Uterus (tissue), 4 donors: ENCODE measurements around the gene UNC13D. TPM values are rescaled to one million over a fixed set of nuclear protein-coding genes. Genes with fewer than 3 reads are reported as not detected.

Experiments used
- DNase-seq, 2 donors: peaks; one replicate each; pipeline ENCODE4 v3.0.0-alpha.2; 2019 to 2020
- H3K27ac ChIP-seq, 2 donors: fragments of 200-600 bp; sonication (generic); 1 replicate in 1 of 2; 2 replicates in 1 of 2; pipeline ENCODE4 v1.5.1; 2016 to 2018
- H3K27me3 ChIP-seq, 2 donors: fragments of 200-600 bp; sonication (generic); one replicate each; pipeline ENCODE4 v1.5.1; 2018 to 2019; ENCODE audit warnings: control low read depth in 1 of 2
- H3K36me3 ChIP-seq, 2 donors: fragments of 200-600 bp; sonication (generic); one replicate each; pipeline ENCODE4 v1.5.1; 2019; ENCODE audit warnings: control low read depth in 1 of 2
- H3K4me1 ChIP-seq, 2 donors: fragments of 200-600 bp; sonication (generic); one replicate each; pipeline ENCODE4 v1.5.1; 2018 to 2019; ENCODE audit warnings: control low read depth in 1 of 2
- H3K4me3 ChIP-seq, 2 donors: fragments of 200-600 bp; sonication (generic); 1 replicate in 1 of 2; 2 replicates in 1 of 2; pipeline ENCODE4 v1.5.1; 2018 to 2019; ENCODE audit warnings: mild to moderate bottlenecking in 1 of 2
- H3K9me3 ChIP-seq, 2 donors: fragments of 200-600 bp; sonication (generic); one replicate each; pipeline ENCODE4 v1.5.1; 2019; ENCODE audit warnings: control low read depth in 1 of 2
- CTCF ChIP-seq, 4 experiments: fragments of 200-600 bp in 2 of 4; fragments of 450-650 bp in 2 of 4; sonication (generic) in 2 of 4; IDR thresholded peaks; one replicate each; pipeline ENCODE4 v1.5.1; 2016 to 2019; ENCODE audit warnings: antibody characterized with exemption in 4 of 4, mild to moderate bottlenecking in 2 of 4, moderate library complexity in 1 of 4
- POLR2A ChIP-seq, 2 donors: fragments of 450-650 bp; IDR thresholded peaks; one replicate each; pipeline ENCODE4 v1.6.1; 2016; ENCODE audit warnings: antibody characterized with exemption in 2 of 2, mild to moderate bottlenecking in 1 of 2, moderate library complexity in 1 of 2
- intact Hi-C: fragments of 100-400 bp; cut with DNase I; formaldehyde crosslinking; loops from one replicate; pipeline ENCODE4 v1.15.1; 2023; ENCODE audit warnings: low total_unique reads
- total RNA-seq, 4 donors: library from RNA; depleted of rRNA in 3 of 4; stranded (reverse); fragments of >200 nt in 3 of 4; gene quantifications; one replicate each; pipeline versions ENCODE4 v1.1.0 to v1.2.4, GENCODE V29; 2014 to 2023
- donor health status: DM: yes; HTN: yes; CAD: no.

Gene UNC13D
- total RNA-seq, 4 donors from 2014 or later, result 1.2 to 32.7 (median 11.8) TPM

GRCh38 chr17:75828076-75828400 is 16.2 kb downstream of the UNC13D start:
- peak overlapping the region; percentile 81 to 82 for H3K27ac ChIP-seq
- peak overlapping the region in 1 of 2 donors; percentile 29 for H3K4me3 ChIP-seq
- TF ChIP-seq POLR2A (IDR thresholded peaks at IDR 0.05) (no peak), CTCF (IDR thresholded peaks at IDR 0.05) (no peak)
- H3K4me1 ChIP-seq, result no peaks in the 10 kb centered on the region
- H3K36me3 ChIP-seq, result no peaks in the 10 kb centered on the region
- intact Hi-C loops, result no loop called here
- no peaks in the 10 kb centered on the region for H3K9me3 ChIP-seq
- no peak for DNase-seq
- no peaks in the 10 kb centered on the region for H3K27me3 ChIP-seq

GRCh38 chr17:75827308-75828075 is 16.7 kb downstream of the UNC13D start:
- intact Hi-C loops, result no loop called here
- H3K4me3 ChIP-seq, result peak overlapping the region; percentile 29 to 32
- DNase-seq, result peak; percentile 72 to 82
- no peaks in the 10 kb centered on the region for H3K9me3 ChIP-seq
- H3K27me3 ChIP-seq, result no peaks in the 10 kb centered on the region
- H3K27ac ChIP-seq, result peak overlapping the region; percentile 81 to 82
- H3K36me3 ChIP-seq, result no peaks in the 10 kb centered on the region
- H3K4me1 ChIP-seq, result peaks cover 0 to under 1% of the 10 kb centered on the region in 2 donors
- TF ChIP-seq CTCF (IDR thresholded peaks at IDR 0.05), result peak; percentile 55 to 79 (median 72)
- peak in 1 of 2 donors; percentile 11 for TF ChIP-seq POLR2A (IDR thresholded peaks at IDR 0.05)

- H3K4me1 ChIP-seq, result peaks cover 0 to 5% of the 10 kb centered on the region in 2 donors
- H3K9me3 ChIP-seq, result no peaks in the 10 kb centered on the region
- peak overlapping the region; percentile 81 to 82 for H3K27ac ChIP-seq
- DNase-seq, result no peak
- no peaks in the 10 kb centered on the region for H3K36me3 ChIP-seq
- intact Hi-C loops, result no loop called here
- TF ChIP-seq CTCF (IDR thresholded peaks at IDR 0.05) (no peak), POLR2A (IDR thresholded peaks at IDR 0.05) (no peak)
- no peak overlapping the region for H3K4me3 ChIP-seq
- H3K27me3 ChIP-seq, result no peaks in the 10 kb centered on the region
Measured at GRCh38 chr17:75826561-75827307, 17.5 kb downstream of the UNC13D start.

- TF ChIP-seq CTCF (IDR thresholded peaks at IDR 0.05) (no peak), POLR2A (IDR thresholded peaks at IDR 0.05) (no peak)
- Histone ChIP-seq H3K9me3 (no peaks in the 10 kb centered on the region), H3K4me1 (peaks cover 0 to 5% of the 10 kb centered on the region in 2 donors), H3K27ac (peak overlapping the region in 1 of 2 donors; percentile 21), H3K27me3 (no peaks in the 10 kb centered on the region), H3K4me3 (no peak overlapping the region), H3K36me3 (no peaks in the 10 kb centered on the region)
- intact Hi-C loops, result no loop called here
- DNase-seq, result no peak
Measured at GRCh38 chr17:75825748-75826370, 18.3 kb downstream of the UNC13D start.
